AG20443 (cell line): ENCODE measurements around the gene CGREF1.
"Not testable (repeated sequence)": the region's sequence is repeated elsewhere in the genome, so short reads cannot be mapped to it uniquely, and the experiment has no call there.

Experiments used
- DNase-seq: peaks from one replicate; pipeline ENCODE4 v3.0.0; 2012; ENCODE audit warnings: low spot score, mixed read lengths

Gene CGREF1

DNA sequence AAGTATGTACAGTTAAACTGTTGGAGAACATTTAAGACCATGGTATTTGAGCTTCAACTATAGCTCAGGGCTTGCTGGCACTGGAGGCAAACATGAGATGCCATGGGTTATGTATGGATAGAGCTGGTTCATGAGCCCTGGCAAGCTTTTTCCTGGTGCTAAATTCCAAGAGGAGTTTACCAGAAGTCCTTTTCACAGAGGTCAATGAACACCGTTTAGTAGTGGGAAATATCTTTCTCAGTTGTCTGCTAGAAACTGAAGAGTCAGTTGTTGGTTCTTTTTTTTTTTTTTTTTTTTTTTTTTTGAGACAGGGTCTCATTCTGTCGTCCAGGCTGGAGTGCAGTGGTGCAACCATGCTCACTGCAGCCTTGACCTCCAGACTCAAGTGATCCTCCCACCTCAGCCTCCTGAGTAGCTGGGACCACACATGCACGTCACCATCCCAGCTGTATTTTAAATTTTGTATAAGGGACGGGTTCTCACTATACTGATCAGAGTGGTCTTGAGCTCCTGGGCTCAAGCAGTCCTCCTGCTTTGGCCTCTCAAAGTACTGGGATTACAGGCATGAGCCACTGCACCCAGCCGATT lies 31.0 kb downstream of the CGREF1 start:
- DNase-seq = no peak

DNA sequence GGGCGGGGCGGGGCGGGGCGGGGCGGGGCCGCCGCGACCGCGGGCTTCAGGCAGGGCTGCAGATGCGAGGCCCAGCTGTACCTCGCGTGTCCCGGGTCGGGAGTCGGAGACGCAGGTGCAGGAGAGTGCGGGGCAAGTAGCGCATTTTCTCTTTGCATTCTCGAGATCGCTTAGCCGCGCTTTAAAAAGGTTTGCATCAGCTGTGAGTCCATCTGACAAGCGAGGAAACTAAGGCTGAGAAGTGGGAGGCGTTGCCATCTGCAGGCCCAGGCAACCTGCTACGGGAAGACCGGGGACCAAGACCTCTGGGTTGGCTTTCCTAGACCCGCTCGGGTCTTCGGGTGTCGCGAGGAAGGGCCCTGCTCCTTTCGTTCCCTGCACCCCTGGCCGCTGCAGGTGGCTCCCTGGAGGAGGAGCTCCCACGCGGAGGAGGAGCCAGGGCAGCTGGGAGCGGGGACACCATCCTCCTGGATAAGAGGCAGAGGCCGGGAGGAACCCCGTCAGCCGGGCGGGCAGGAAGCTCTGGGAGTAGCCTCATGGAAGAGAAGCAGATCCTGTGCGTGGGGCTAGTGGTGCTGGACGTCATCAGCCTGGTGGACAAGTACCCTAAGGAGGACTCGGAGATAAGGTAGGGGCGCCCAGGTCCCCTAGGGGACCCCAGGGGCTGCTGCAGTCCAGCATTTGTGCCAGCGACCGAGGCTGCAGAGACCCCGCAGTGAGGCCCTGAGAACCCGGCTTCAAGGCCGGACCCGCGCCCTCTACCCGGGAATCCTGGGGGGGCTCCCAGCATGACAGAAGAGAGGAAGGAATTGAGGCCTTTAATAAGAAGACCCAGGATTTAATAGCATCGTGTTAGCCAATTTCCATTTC lies 32.0 kb downstream of the CGREF1 start, which contains the start of gene KHK:
KHK (plus strand) TSS at position 49 of the 870 bp plus-strand sequence; CDS start at position 537, 488 bp downstream.
- DNase-seq = no peak

DNA sequence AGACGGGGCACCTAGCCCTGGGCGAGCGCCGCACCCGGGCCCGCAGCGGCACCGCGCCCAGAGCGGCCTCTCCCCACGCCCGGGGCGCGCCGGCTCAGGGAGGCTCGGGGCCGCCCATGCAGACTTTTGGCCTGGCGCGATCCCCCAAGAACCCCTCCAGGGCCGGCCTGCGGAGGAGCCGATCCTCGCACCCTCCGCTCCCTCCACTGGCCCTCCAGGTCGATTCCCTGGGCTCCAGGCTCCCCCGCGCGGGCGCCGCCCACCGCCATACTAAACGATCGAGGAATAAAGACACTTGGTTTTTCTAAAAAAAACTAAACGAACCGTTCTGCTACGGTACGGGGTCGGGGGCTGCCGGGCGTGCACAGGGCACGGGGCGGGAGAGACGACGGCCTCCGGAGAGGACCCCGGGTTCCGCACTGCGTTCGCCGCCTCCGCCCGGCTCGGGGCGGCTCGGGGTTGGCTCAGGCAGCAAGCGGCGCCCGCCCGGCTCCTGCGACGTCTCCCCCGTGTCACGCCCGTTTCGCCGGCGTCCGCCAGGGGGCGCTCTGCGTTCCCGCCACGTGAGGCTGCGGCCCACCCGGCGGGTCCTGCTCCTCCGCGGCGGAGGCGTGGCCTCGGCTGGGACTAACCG lies 32.7 kb downstream of the CGREF1 start:
- peak; percentile 98 for DNase-seq

DNA sequence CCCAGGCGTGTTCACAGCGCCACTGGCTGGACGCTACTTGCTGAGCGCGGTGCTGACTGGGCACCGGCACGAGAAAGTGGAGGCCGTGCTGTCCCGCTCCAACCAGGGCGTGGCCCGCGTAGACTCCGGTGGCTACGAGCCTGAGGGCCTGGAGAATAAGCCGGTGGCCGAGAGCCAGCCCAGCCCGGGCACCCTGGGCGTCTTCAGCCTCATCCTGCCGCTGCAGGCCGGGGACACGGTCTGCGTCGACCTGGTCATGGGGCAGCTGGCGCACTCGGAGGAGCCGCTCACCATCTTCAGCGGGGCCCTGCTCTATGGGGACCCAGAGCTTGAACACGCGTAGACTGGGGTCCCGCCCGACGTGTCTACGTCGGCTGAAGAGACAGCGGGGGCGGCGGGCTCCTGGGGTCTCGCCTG lies 33.2 kb downstream of the CGREF1 start:
- peak; percentile 80 for DNase-seq

DNA sequence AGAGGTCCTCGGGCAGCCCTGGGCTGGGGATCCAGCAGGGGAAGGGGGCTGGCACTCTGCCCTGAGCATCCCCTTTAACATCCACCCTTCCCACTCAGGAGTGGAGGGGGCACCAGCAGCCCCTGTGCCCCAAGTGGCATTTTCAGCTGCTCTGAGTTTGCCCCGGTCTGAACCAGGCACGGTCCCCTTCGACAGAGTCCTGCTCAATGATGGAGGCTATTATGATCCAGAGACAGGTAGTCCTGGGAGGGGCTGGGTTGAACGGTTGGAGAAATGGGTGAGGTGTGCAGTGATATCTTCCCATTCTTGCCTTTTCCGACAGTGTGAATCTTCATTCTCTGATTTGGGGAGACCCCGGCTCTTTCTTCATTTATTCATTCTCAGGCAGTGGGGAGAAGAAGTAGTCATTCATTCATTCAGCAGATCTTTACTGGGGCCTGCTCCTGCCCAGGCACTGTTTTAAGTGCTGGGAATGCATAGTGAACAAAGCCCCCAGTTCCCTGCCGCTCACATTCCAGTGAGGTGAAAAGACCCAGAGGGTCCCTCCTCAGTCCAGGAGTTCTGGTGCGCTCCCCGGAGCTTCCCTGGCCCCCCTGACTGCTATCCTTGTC lies 33.8 kb downstream of the CGREF1 start:
- no peak for DNase-seq

DNA sequence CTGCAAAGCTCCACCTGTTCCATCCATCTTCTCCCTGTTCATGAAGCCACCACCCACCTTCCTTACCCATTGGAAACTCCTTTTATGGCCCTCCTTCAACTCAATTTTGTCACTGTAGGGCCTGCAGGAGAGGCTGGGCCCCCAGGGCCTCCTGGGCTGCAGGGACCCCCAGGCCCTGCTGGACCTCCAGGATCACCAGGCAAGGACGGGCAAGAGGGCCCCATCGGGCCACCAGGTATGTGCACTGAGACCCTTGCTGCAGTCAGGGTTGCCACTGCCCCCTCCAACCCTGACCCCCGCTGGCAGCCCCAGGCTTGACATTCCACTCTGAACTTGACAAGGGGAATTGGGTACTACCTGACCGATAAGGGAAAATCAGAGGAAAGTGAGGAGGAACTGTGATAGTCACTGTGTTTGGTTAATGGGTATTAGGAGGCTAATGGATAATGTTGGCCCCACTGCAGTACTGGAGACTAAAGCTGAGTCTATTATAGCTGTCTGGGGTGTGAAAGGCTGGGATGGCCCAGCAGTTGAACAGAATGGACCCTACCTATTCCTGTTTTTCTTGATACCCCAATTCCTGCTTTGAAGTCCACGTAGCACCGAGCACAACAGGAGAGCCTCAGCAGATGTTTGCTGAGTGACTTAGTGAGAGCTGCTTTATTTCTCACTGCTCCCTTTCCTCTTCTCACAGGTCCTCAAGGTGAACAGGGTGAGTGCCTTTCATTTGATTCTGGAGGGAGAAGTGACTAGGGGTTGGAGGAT lies 34.4 kb downstream of the CGREF1 start:
- DNase-seq = no peak

DNA sequence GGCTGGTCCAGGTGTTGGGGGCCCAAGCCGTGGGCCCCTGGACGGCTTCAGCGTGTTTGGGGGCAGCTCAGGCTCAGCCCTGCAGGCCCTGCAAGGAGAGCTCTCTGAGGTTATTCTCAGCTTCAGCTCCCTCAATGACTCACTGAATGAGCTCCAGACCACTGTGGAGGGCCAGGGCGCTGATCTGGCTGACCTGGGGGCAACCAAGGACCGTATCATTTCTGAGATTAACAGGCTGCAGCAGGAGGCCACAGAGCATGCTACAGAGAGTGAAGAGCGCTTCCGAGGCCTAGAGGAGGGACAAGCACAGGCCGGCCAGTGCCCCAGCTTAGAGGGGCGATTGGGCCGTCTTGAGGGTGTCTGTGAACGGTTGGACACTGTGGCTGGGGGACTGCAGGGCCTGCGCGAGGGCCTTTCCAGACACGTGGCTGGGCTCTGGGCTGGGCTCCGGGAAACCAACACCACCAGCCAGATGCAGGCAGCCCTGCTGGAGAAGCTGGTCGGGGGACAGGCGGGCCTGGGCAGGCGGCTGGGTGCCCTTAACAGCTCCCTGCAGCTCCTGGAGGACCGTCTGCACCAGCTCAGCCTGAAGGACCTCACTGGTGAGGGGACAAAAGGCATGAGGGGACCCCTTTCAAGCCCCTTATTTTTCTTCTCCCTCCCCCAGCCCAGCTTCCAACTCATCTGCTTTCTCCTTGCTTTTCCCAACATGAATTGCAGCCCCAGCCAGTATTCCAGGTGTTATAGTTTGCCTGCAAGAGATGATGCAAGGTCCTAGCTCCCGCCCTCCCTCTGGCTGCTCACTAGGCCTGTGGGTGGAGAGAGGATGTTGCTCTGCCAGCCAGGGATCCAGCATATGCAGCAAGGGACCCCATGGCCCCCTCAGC lies 35.3 kb downstream of the CGREF1 start:
- no peak for DNase-seq

DNA sequence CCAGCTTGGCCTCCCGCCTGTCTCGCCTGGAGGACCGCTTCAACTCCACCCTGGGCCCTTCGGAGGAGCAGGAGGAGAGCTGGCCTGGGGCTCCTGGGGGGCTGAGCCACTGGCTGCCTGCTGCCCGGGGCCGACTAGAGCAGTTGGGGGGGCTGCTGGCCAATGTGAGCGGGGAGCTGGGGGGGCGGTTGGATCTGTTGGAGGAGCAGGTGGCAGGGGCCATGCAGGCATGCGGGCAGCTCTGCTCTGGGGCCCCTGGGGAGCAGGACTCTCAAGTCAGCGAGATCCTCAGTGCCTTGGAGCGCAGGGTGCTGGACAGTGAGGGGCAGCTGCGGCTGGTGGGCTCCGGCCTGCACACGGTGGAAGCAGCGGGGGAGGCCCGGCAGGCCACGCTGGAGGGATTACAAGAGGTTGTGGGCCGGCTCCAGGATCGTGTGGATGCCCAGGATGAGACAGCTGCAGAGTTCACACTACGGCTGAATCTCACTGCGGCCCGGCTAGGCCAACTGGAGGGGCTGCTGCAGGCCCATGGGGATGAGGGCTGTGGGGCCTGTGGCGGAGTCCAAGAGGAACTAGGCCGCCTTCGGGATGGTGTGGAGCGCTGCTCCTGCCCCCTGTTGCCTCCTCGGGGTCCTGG lies 36.0 kb downstream of the CGREF1 start:
- DNase-seq = no peak

DNA sequence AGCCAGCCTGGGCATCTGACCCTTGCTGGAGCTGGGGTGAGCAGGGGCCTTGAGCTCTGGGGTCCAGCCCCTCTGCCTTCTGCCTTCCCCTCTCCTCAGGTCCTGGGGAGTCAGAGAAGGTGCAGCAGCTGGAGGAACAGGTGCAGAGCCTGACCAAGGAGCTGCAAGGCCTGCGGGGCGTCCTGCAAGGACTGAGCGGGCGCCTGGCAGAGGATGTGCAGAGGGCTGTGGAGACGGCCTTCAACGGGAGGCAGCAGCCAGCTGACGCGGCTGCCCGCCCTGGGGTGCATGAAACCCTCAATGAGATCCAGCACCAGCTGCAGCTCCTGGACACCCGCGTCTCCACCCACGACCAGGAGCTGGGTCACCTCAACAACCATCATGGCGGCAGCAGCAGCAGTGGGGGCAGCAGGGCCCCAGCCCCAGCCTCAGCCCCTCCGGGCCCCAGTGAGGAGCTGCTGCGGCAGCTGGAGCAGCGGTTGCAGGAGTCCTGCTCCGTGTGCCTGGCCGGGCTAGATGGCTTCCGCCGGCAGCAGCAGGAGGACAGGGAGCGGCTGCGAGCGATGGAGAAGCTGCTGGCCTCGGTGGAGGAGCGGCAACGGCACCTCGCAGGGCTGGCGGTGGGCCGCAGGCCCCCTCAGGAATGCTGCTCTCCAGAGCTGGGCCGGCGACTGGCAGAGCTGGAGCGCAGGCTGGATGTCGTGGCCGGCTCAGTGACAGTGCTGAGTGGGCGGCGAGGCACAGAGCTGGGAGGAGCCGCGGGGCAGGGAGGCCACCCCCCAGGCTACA lies 36.8 kb downstream of the CGREF1 start:
- no peak for DNase-seq

DNA sequence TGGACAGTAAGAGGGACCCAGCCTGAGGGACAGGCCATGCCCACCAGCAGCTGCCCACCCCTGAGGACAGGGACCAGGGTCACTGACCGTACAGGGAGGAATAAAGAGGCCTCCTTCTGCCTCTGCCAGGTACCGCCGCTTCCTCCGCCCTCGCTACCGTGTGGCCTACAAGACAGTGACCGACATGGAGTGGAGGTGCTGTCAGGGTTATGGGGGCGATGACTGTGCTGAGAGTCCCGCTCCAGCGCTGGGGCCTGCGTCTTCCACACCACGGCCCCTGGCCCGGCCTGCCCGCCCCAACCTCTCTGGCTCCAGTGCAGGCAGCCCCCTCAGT lies 38.4 kb downstream of the CGREF1 start:
- DNase-seq = no peak

DNA sequence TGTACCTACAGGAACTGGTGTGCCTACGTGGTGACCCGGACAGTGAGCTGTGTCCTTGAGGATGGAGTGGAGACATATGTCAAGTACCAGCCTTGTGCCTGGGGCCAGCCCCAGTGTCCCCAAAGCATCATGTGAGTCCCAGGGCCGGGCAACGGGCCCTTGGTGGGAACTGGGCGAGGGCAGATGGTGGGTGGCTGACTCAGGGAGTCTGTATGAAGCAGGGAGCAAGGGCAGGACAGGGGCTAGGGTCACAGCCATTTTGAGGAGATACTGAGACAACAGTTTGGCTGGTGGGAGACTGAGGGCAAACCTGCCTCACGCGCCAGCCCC lies 38.8 kb downstream of the CGREF1 start:
- no peak for DNase-seq

DNA sequence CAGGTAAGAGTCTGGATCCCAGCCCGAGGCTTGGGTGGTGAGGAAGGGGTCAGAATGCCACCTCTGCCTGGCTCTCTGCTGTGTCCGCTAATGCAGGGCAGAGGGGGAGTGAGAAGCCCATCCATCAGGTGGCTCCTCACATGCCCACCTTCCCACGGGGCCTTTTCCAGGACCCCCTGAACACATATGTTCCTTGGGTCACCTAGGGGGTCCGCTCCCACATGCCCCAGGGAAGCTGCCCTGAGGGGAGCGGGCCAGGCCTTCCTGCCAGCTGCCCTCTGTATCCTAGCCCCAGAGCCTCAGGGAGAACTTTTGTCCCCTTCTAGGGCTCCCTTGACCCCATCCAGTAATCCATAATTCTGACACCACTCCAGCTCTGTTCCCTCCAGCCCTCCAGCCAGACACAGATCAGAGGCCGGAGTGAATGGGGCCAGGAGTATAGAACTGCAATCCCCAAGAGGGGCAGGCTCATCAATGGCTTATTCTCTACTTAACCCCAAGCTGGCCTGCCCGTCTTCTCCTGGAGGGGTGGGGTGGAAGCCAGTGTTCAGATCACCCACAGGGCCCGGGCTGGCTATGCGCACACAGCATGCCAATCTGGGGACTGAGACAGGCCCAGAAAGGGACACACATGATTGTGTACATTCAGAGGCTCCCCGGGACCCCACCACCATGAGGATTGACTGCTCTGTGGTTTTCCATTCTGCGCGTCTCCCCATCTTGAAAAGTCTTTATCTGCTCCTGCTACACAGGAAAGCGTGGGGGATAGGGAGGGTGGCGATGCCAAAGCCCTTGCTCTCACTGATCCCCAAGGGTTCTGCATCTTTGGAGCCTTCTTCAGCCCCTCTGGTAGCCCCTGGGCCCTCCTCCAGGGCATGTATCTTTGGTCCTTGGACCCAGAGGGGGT lies 39.4 kb downstream of the CGREF1 start:
- no peak for DNase-seq

DNA sequence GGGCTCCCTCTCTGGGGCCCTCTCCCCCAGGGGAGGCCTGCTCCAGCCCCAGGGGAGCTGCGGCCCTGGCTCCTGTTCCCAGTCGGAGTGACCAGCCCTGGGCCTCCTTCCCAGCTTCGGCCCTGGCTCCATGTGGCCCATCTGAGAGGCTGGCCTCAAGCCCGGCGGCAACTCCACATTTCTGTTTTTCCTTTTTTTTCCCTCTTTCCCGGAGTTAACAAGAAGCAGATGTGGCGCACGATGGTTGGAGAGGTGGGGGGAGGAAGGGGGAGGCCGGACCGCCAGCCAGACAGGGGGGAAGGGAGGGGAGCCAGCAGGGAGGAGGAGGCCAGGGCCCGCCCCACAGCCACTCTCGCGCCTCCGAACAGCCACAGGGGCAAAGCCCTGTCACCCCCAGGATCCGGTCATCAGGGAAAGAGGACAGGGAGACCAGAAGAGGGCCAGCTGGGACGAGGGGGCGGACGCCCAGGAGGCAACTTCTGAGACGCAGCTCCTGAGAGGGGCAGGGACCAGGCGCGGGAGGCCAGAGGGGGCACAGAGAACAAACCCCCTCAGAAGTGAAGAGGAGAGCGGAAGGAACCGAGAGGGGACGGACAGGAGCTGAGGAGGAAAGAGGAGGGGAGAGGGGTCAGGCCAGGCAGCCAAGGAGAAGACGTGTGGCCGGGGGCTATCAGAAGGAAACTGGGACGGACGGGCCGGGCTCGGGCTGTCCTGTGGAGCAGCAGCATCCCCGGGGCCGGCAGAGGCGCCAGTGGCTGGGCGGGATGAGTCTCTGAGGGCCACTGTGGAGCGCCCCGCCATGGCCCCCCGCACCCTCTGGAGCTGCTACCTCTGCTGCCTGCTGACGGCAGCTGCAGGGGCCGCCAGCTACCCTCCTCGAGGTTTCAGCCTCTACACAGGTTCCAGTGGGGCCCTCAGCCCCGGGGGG lies 40.4 kb downstream of the CGREF1 start, which contains the start of gene EMILIN1:
EMILIN1 (plus strand) TSS at position 349 of the 928 bp plus-strand sequence; CDS start at position 800, 451 bp downstream.
- peak; percentile 93 for DNase-seq

DNA sequence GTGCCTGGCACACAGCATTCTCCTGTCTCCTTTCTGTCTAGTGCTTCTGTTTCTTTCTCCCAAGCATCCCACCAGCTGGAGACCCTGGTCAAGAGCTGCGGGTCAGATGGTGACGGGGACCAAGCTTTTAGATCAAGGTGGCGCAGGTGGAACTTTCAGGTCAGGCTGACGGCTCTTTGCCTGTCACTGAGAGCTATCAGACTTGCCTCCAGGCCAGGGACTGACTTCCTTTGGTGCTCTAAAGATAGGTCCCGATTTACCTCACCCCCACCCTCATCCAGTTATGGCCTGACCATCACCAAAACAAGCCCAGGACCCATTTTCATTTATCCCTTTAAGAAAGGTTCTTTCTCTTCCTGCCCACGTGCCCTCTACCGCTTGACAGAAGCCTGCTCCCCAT lies 41.7 kb downstream of the CGREF1 start:
- no peak for DNase-seq

DNA sequence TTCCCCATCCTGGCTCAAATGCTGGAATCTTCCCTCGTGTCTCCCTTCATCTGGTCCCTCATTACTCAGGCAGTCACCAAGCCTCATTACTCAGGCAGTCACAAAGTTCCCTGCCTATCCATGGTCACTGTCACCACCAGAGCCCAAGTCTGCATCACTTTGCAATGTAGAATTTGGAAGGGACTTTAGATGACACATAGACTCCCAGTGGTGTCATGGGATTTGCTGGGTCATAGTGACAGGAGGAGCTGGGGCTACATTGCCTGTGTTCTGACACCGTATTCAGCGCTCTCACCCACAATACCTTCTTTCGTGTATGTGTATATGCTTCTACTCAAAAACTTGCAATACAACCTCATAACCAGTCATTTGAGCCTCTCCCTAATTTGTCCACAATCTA lies 42.6 kb downstream of the CGREF1 start:
- no peak for DNase-seq

DNA sequence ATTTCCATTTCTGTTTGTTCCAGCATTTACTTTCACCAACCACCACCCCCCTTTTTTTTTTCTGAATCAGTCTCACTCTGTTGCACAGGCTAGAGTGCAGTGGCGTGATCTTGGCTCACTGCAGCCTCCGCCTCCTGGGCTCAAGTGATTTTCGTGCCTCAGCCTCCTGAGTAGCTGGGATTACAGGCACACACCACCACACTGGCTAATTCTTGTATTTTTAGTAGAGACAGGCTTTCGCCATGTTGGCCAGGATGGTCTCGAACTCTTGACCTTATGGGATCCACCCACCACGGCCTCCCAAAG lies 43.4 kb downstream of the CGREF1 start:
- DNase-seq = not testable (repeated sequence)

DNA sequence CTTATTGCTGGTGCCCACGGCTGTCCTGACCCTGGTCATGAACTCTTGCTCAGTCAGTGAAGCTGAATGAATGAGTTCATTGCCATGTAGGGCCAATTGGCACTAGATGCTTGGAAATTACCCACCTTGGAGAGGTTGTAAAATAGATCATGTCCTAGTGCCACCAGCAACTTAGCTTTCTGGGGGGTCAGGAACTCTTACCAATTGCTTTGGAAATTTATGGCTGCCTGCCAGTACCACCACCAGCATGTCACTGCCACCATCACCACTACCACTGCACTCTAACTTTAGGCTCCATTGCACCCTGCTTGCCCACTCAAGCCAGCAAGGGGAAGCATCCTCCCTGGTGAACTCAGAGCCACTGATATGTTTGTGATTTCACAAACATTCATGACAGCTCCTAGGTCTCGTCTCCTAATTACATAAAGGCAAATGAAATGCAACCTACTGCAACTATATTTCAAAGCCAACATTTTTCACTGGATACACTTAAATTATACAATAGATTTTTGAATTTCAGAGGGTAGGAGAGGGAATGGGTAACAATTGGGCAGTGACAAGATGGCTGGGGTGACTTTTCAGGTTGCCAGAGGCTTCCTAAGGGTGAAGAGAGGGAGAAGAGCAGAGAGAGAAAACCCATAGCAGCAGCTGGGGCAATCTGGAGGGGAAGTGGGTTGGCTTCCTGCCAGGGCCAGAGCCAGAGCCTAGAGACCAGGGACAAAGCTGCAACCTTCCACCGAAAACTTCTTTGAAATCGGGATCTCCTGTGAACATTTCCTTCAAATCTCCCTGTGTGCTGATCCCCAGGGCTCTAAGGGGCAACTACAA lies 44.0 kb downstream of the CGREF1 start:
- DNase-seq = no peak
